ENCODE measurements around the gene SPATA19. TPM values are rescaled to one million over a fixed set of nuclear protein-coding genes. Genes with fewer than 3 reads are reported as not detected.

Gene SPATA19, protein sequence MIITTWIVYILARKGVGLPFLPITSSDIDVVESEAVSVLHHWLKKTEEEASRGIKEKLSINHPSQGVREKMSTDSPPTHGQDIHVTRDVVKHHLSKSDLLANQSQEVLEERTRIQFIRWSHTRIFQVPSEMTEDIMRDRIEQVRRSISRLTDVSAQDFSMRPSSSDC
- total RNA-seq (ENCODE audit: low replicate concordance), result not detected in 2 replicates
- long read RNA-seq, partial matches to known transcripts, result 1 of 1 reads
- long read RNA-seq, other reads (novel, unspliced or antisense), result 0 of 1 reads

DNA sequence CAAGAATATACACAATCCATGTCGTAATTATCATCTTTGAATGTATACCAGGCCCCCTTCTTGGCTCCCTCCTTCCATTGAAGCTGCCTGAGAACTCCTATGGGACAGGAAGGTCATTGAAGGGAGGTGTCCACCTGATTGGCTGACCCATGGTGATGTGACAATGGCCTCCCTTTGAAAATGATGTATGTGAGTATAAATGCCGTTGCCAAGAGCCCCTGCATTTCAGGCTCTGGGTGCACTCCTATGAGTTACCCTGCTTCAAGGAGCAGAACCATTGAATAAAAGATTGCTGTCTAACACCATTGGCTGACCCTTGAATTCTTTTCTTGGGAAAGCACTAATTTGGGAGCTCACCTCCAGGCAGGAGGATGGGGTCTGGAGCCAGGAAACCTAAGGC, at the start of gene SPATA19:
SPATA19 (minus strand) TSS at position 101 of the 400 bp plus-strand sequence; CDS start at position 34, 67 bp downstream.
- no peaks in the 10 kb centered on the region for H3K9me3 Mint-ChIP-seq
- no peaks in the 10 kb centered on the region for H3K4me1 Mint-ChIP-seq (ENCODE audit: unreplicated experiment)
- no peak within 1 kb of the TSS for H3K27ac Mint-ChIP-seq
- H3K4me3 Mint-ChIP-seq, result no peak within 1 kb of the TSS
- peaks cover 24% of the 10 kb centered on the region for H3K27me3 Mint-ChIP-seq
- TF ChIP-seq, protein P1, sequence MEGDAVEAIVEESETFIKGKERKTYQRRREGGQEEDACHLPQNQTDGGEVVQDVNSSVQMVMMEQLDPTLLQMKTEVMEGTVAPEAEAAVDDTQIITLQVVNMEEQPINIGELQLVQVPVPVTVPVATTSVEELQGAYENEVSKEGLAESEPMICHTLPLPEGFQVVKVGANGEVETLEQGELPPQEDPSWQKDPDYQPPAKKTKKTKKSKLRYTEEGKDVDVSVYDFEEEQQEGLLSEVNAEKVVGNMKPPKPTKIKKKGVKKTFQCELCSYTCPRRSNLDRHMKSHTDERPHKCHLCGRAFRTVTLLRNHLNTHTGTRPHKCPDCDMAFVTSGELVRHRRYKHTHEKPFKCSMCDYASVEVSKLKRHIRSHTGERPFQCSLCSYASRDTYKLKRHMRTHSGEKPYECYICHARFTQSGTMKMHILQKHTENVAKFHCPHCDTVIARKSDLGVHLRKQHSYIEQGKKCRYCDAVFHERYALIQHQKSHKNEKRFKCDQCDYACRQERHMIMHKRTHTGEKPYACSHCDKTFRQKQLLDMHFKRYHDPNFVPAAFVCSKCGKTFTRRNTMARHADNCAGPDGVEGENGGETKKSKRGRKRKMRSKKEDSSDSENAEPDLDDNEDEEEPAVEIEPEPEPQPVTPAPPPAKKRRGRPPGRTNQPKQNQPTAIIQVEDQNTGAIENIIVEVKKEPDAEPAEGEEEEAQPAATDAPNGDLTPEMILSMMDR (conservative IDR thresholded peaks at IDR 0.05), result no peak
- no peak for DNase-seq (ENCODE audit: extremely low spot score, unreplicated experiment)
- no peaks in the 10 kb centered on the region for H3K36me3 Mint-ChIP-seq

DNA sequence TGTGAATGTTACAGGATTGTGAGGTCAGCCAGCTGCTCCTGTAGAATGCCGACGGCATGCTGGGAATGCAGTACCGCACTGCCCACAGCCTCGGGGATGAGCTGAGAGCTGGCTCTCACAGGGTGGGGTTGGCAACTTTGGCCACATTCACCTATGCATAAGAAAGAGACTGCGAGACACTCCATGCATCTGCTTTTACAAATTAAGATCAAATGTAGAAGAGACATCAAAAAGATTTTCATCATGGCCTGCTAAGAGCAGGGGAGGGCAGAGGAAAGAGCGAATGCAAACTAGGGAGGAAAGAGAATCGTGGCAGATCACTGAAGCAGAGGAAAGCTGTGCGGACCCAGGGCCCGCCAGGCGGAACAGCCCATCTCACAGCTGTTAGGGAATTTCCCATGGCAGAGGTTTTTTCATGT, 49.8 kb upstream of the SPATA19 start:
- H3K27ac Mint-ChIP-seq, result peak overlapping the region; percentile 21
- TF ChIP-seq, protein P1 (conservative IDR thresholded peaks at IDR 0.05), result no peak
- H3K4me3 Mint-ChIP-seq, result no peak overlapping the region
- peaks cover 3% of the 10 kb centered on the region for H3K4me1 Mint-ChIP-seq (ENCODE audit: unreplicated experiment)
- peak; percentile 60 for DNase-seq (ENCODE audit: extremely low spot score, unreplicated experiment)
- no peaks in the 10 kb centered on the region for H3K9me3 Mint-ChIP-seq
- peaks cover 21% of the 10 kb centered on the region for H3K27me3 Mint-ChIP-seq
- H3K36me3 Mint-ChIP-seq, result no peaks in the 10 kb centered on the region

DNA sequence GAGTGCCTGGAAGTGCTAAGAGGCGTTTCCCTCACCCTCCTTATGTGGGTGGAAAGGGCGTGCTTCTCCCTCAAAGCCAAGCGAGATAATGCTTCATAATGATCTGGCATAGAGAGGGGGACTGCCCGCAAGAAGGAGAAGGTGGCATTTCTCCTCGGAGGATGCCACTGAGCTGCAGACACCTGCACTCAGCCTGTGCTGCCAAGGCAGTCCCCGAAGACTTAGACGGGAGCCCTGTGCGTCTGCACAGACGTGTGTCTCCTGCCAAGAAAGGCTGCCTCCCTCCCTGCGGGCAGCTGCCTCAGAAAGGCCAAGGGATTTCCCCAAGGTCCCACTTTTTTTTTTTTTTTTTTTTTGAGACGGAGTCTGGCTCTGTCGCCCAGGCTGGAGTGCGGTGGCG, 48.1 kb upstream of the SPATA19 start:
- no peaks in the 10 kb centered on the region for H3K36me3 Mint-ChIP-seq
- H3K27me3 Mint-ChIP-seq, result peaks cover 26% of the 10 kb centered on the region
- H3K9me3 Mint-ChIP-seq, result no peaks in the 10 kb centered on the region
- H3K4me1 Mint-ChIP-seq (ENCODE audit: unreplicated experiment), result peaks cover 3% of the 10 kb centered on the region
- DNase-seq (ENCODE audit: extremely low spot score, unreplicated experiment), result no peak
- no peak overlapping the region for H3K27ac Mint-ChIP-seq
- no peak overlapping the region for H3K4me3 Mint-ChIP-seq
- TF ChIP-seq, protein P1 (conservative IDR thresholded peaks at IDR 0.05), result no peak

DNA sequence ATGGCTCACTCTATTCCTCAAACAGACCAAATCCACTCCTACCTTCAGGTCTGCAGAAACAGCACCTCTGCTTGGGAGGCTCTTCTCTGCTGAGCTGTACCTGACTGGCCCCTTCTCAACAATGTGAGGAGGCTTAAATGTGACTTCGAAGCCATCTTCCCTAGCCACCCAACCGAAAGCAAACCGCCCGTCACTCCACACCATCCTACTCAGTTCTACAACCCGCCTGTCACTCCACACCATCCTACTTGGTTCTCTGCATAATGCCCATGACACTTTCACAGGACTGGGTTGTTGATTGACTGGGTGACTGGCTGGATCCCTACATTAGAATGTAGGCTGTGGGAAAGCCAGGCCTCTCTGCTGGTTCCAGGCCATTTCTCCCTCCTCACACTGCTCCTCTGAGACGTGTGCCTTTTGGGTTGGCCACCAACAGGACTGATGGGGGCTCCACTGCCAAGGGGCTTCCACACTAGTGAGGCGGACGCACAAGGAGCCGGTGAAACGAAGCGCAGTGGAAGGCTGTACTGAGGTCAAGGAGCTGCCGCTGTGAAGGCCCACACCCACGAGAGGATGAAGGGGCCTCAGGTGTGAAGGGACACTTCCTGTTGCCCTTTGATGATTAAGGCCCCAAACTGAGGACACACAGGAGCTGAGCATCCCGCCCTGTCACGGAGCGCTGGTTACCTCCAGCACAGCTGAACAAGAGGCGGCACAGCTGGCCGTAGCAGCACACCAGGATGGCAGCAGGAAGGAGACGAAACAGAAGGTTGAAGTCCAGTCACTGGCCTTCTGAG, 47.5 kb upstream of the SPATA19 start:
- Mint-ChIP-seq H3K9me3 (no peaks in the 10 kb centered on the region), H3K4me3 (no peak overlapping the region)
- peak; percentile 64 for DNase-seq (ENCODE audit: extremely low spot score, unreplicated experiment)

DNA sequence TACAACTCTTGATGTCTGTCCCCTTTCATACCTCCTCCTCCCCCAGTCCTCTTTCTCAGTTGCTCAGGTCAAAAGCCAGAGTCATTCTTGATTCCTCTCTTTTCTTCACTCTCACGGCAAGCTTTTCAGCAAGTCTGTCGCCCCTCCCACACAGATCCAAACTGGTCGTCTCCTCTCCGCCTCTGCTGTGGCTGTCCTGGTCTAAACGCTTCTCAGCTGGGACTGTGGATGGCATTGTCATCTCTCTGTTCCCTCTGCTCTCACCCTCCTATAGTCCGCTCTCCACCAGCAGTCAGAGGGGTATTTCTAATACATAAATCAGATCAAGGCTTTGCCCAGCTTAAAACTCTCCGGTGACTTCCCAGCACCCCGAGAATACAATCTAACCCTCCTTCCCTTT, 46.8 kb upstream of the SPATA19 start:
- Mint-ChIP-seq H3K4me1 (ENCODE audit: unreplicated experiment) (peaks cover 3% of the 10 kb centered on the region), H3K36me3 (no peaks in the 10 kb centered on the region), H3K4me3 (no peak overlapping the region), H3K27ac (no peak overlapping the region), H3K9me3 (no peaks in the 10 kb centered on the region), H3K27me3 (peaks cover 32% of the 10 kb centered on the region)
- TF ChIP-seq, protein P1 (conservative IDR thresholded peaks at IDR 0.05), result no peak
- DNase-seq (ENCODE audit: extremely low spot score, unreplicated experiment), result no peak

More for the DNA sequence above, 47.5 kb upstream of the SPATA19 start:
- H3K27me3 Mint-ChIP-seq, result peaks cover 29% of the 10 kb centered on the region
- H3K36me3 Mint-ChIP-seq, result no peaks in the 10 kb centered on the region
- H3K27ac Mint-ChIP-seq, result no peak overlapping the region
- TF ChIP-seq, protein P1 (conservative IDR thresholded peaks at IDR 0.05), result no peak
- peaks cover 3% of the 10 kb centered on the region for H3K4me1 Mint-ChIP-seq (ENCODE audit: unreplicated experiment)
